DND-41 (cell line): ENCODE results near the gene PRKCB.

Experiments
- ATAC-seq: fragments of 200-7000 bp; cut with Tn5 transposase; 3 replicates; pipeline ENCODE4 v1.9.1; 2021; ENCODE audit warnings: low read depth; ENCODE audit not compliant: insufficient read depth
- DNase-seq: peaks from one replicate; pipeline ENCODE4 v3.0.0-alpha.2; 2020
- H2AFZ ChIP-seq: 2 replicates; pipeline ENCODE4 v1.6.0; 2012; ENCODE audit warnings: low read depth, low read length
- H3K27ac ChIP-seq: 2 replicates; pipeline ENCODE4 v1.5.1; 2012; ENCODE audit warnings: low read length, inconsistent platforms
- H3K27me3 ChIP-seq: fragments of 200-600 bp; sonication (generic); 2 replicates; pipeline ENCODE4 v1.6.0; 2012; ENCODE audit warnings: low read length, mild to moderate bottlenecking, inconsistent platforms; ENCODE audit not compliant: insufficient read depth, poor library complexity
- H3K36me3 ChIP-seq: 2 replicates; pipeline ENCODE4 v1.5.1; 2012; ENCODE audit warnings: low read length, inconsistent platforms; ENCODE audit not compliant: insufficient read depth
- H3K4me1 ChIP-seq: 2 replicates; pipeline ENCODE4 v1.5.1; 2012; ENCODE audit warnings: mild to moderate bottlenecking, low read length; ENCODE audit not compliant: insufficient read depth
- H3K4me2 ChIP-seq: 2 replicates; pipeline ENCODE4 v1.6.0; 2012; ENCODE audit warnings: mild to moderate bottlenecking, moderate library complexity, low read length, inconsistent platforms; ENCODE audit not compliant: insufficient read depth
- H3K4me3 ChIP-seq, 2 experiments: fragments of 200-600 bp in 1 of 2; shearing (Covaris generic) in 1 of 2; 2 replicates each; pipeline ENCODE4 v1.5.1; 2012 to 2016; ENCODE audit warnings: inconsistent platforms in 2 of 2, low read length in 2 of 2, mild to moderate bottlenecking in 2 of 2, low read depth in 1 of 2, moderate library complexity in 1 of 2
- H3K79me2 ChIP-seq: 2 replicates; pipeline ENCODE4 v1.6.0; 2012; ENCODE audit warnings: low read length, inconsistent platforms; ENCODE audit not compliant: insufficient read depth
- H3K9ac ChIP-seq: 2 replicates; pipeline ENCODE4 v1.6.0; 2012; ENCODE audit warnings: low read depth, mild to moderate bottlenecking, inconsistent platforms, low read length, moderate library complexity
- H3K9me3 ChIP-seq: 2 replicates; pipeline ENCODE4 v1.5.1; 2012; ENCODE audit warnings: low read length, moderate library complexity, mild to moderate bottlenecking, inconsistent platforms; ENCODE audit not compliant: insufficient read depth, severe bottlenecking
- H4K20me1 ChIP-seq: 2 replicates; pipeline ENCODE4 v1.6.0; 2012; ENCODE audit warnings: low read length; ENCODE audit not compliant: insufficient read depth
- EZH2 ChIP-seq: IDR thresholded peaks from 3 replicates; pipeline ENCODE4 v1.6.1; 2012; ENCODE audit warnings: borderline replicate concordance, low read depth, mild to moderate bottlenecking, moderate library complexity, low read length, inconsistent platforms; ENCODE audit not compliant: severe bottlenecking
- TF ChIP-seq, protein P1 (sequence below): IDR thresholded peaks from 2 replicates; pipeline ENCODE4 v1.5.1; 2012; ENCODE audit warnings: borderline replicate concordance, low read length, moderate library complexity, mild to moderate bottlenecking; ENCODE audit not compliant: poor library complexity, severe bottlenecking; ENCODE audit errors: extremely low read depth

PRKCB gene

GRCh38 chr16:24001710-24002109 is 165.9 kb downstream of the PRKCB start:
- no peak for ATAC-seq

DNA sequence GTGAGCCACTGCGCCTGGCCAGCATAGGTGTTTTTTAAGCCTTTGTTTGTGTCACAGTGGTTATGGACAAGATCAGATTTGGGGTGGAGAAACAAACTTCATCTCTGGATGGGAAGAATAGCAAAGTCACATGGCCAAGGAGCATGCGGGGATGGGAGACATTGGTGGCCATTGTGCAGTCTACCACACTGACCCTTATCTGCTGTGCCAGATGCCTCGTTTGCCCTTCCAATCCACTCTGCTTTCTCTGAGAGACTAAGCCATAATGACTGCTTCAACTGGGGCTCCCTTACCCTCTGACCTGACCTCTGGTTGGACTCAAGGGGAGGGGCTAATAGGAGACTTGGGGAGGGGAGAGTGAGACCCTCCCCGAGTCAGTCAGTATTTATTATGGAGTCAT is 166.8 kb downstream of the PRKCB start:
- DNase-seq = no peak
- H2AFZ ChIP-seq = no peak overlapping the region
- H3K79me2 ChIP-seq = no peaks in the 10 kb centered on the region
- no peaks in the 10 kb centered on the region for H3K27me3 ChIP-seq
- ATAC-seq = no peak
- peaks cover 10% of the 10 kb centered on the region for H3K4me1 ChIP-seq
- no peak overlapping the region for H3K9ac ChIP-seq
- H3K9me3 ChIP-seq = no peaks in the 10 kb centered on the region
- no peak for TF ChIP-seq EZH2
- TF ChIP-seq, protein P1, sequence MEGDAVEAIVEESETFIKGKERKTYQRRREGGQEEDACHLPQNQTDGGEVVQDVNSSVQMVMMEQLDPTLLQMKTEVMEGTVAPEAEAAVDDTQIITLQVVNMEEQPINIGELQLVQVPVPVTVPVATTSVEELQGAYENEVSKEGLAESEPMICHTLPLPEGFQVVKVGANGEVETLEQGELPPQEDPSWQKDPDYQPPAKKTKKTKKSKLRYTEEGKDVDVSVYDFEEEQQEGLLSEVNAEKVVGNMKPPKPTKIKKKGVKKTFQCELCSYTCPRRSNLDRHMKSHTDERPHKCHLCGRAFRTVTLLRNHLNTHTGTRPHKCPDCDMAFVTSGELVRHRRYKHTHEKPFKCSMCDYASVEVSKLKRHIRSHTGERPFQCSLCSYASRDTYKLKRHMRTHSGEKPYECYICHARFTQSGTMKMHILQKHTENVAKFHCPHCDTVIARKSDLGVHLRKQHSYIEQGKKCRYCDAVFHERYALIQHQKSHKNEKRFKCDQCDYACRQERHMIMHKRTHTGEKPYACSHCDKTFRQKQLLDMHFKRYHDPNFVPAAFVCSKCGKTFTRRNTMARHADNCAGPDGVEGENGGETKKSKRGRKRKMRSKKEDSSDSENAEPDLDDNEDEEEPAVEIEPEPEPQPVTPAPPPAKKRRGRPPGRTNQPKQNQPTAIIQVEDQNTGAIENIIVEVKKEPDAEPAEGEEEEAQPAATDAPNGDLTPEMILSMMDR = no peak
- no peak overlapping the region for H3K4me3 ChIP-seq
- 0 out of 2 replicates have a peak overlapping the region, but pooled peaks have one; percentile 12 for H3K27ac ChIP-seq
- no peak overlapping the region for H3K4me2 ChIP-seq
- no peaks in the 10 kb centered on the region; the same call in 1 of the 2 replicates for H4K20me1 ChIP-seq
- peaks cover 6% of the 10 kb centered on the region; the same call in 1 of the 2 replicates for H3K36me3 ChIP-seq

More at GRCh38 chr16:24001710-24002109, 165.9 kb downstream of the PRKCB start:
- H2AFZ ChIP-seq = no peak overlapping the region
- peaks cover 10% of the 10 kb centered on the region for H3K4me1 ChIP-seq
- no peaks in the 10 kb centered on the region for H3K27me3 ChIP-seq
- no peak overlapping the region for H3K4me3 ChIP-seq
- H4K20me1 ChIP-seq = no peaks in the 10 kb centered on the region; the same call in 1 of the 2 replicates
- H3K9ac ChIP-seq = no peak overlapping the region
- H3K27ac ChIP-seq = no peak overlapping the region
- no peaks in the 10 kb centered on the region for H3K9me3 ChIP-seq
- no peaks in the 10 kb centered on the region for H3K79me2 ChIP-seq
- H3K4me2 ChIP-seq = no peak overlapping the region
- TF ChIP-seq, protein P1 = no peak
- TF ChIP-seq EZH2 = no peak
- no peak for DNase-seq
- peaks cover 6% of the 10 kb centered on the region; the same call in 1 of the 2 replicates for H3K36me3 ChIP-seq

DNA sequence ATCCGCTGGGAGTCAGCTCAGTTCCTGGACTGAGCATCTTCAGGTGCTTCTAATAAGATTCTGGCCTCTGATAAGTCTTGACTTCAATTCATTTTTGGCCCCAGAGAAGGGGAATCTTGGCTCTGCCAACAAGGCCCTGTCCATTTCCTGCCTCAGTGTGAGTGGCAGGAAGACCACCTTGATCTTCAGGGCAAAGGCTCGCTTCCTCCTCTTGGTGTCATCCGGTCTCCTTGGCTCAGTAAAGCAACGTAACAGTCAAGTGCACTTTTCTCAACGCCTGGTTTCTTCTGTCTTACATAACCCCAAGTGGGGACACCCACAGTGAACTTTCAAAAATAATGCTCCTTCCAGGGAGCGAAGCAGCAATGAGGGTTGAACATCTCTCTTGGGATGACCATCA is 169.8 kb downstream of the PRKCB start:
- H2AFZ ChIP-seq = no peak overlapping the region
- H3K36me3 ChIP-seq = no peaks in the 10 kb centered on the region; the same call in 1 of the 2 replicates
- H4K20me1 ChIP-seq = no peaks in the 10 kb centered on the region
- peak overlapping the region; percentile 15; the same call in 1 of the 2 replicates for H3K27ac ChIP-seq
- peaks cover 25% of the 10 kb centered on the region for H3K4me1 ChIP-seq
- H3K9me3 ChIP-seq = no peaks in the 10 kb centered on the region
- DNase-seq (peak; percentile 26), ATAC-seq (peak; percentile 60; the same call in 2 of the 3 replicates)
- H3K79me2 ChIP-seq = no peaks in the 10 kb centered on the region
- no peak overlapping the region for H3K4me3 ChIP-seq
- TF ChIP-seq, protein P1 = no peak
- TF ChIP-seq EZH2 = no peak
- H3K9ac ChIP-seq = no peak overlapping the region
- no peaks in the 10 kb centered on the region for H3K27me3 ChIP-seq
- H3K4me2 ChIP-seq = no peak overlapping the region
